ENCODE data around the gene ROCK2.

Gene ROCK2

DNA sequence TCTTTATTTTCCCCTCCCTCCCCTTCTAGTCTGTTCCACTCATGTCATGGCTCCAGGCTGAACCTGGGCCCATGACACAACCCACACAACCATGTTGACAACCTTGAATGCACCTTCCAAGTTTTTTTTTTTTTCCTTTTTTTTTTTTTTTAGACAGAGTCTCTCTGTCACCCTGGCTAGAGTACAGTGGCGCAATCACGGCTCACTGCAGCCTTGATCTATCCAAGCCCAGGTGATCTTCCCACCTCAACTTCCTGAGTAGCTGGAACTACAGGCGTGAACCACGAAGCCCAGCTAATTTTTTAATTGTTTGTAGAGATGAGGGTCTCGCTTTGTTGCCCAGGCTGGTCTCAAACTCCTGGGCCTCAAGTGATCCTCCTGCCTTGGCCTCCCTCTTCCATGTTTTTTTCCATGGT is 21.9 kb upstream of the ROCK2 start:
- DNase-seq, result no peak

DNA sequence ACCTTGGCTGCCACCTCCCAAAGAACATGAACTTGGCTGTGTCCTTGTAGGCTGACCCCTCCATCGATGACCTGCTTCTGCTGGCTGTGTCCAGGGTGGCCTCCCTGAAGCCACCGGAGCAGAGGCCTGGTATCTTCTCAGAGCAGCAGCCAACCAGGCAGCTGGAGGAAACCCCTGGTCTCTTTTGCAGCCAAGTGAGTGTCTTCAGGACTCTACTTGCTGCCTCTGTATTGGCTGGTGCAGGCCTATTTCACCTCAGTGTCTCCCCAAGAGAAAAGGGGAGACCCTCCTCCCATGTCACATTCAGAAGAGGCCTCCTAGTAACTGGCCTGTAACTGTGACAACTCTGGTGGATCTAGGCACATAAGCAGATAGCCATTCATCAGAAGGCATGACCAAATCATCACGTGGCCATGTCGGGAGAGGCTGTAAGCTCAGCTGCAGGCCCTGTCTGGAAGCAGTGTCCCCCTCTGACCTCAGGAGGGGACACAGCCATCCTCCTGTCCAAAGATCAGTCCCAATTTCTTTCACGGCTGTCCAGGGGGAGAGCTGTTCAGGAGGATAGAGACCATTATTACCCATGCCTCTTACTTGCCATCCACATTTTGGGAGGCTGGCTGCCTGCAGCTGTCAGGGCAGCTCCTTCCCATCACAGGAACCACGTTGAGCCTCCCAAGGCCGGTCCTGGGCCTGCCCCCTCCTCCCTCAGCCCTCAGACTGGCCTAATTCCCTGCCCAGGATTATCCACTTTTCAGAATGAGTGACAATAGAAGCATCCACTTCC is 20.9 kb upstream of the ROCK2 start:
- no peak for DNase-seq

DNA sequence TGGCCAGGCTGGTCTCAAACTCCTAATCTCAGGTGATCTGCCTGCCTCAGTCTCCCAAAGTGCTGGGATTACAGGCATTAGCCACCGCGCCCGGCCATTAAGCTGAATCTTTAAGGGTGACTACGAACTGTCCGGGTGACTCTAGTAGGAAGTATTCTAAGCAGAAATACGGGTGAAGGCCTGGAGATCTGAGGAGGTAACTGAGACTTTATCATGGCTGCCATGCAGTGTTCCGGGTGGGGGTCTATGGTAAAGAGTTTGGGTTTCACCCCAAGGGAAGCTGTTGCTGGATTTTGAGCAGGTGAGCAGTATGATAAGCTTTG is 20.1 kb upstream of the ROCK2 start:
- DNase-seq, result no peak

DNA sequence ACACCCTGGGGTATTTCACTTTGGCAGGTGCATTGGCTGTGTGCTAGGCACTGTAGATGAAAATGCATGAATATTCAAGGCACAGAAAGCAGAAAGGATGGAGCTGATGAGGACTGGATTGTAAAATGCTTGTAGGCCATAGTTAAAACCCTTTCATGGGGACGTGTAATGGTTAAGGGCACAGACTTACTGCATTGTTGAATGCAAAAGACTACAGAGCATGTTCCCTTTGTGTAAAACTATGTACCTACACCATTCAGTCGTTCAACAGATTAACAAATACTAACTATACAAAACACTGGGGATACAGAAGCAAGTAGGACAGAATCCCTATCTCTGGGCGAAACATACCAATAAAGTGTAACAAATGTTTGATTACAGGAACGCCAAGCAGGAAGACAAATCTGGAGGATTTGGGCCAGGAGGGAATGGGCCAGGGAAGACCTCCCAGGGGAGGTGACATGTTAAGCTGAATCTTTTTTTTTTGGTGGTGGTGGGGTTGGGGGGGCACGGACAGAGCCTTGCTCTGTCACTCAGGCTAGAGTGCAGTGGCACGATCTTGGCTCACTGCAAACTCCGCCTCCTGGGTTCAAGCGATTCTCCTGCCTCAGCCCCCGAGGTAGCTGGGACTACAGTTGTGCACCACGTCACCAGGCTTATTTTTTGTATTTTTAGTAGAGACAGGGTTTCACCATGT is 19.6 kb upstream of the ROCK2 start:
- DNase-seq, result no peak

DNA sequence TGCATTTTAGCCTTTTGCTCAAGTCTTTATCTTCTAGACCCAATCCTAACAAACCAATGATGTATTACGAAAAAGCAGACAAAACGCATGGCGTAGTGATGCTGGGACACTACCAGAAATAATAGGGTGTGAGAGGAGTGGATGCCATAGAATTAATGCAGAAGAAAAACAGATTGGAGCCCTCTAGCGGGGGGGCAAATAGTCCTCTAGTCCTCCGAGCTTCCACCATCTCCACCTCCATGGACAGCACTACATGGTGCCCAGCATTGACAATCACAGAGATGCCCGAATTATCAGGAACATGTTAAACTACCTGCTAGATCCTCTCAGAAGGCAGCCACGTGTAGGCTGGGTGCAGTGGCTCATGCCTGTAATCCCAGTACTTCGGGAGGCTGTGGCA is 15.4 kb upstream of the ROCK2 start:
- no peak for DNase-seq

DNA sequence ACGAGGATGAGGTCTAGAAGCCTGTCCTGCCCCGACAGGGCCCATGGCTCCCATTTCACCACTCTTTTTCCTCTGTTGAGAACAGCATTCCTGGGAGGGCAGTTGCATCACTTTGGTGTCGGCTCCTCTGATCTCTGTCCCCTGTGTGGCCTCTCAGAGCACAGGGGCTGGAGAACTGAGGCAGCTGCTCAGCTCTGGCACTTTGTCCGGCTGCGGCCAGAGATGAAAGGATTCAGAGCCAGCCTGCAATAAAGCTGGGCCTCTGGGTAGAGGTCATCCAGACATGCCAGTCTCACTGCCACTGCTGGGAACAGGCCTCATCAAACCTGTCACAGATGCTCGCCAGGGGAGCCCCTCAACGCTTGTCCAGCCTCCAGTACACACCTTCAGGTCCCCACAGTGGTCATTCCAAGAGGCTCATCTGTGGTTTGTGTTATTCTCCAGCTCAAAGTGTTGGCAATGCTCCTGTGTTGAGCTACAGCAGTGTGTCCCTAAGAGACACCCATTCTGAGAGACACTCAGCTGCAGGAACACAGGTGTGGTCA is 13.1 kb upstream of the ROCK2 start:
- no peak for DNase-seq

DNA sequence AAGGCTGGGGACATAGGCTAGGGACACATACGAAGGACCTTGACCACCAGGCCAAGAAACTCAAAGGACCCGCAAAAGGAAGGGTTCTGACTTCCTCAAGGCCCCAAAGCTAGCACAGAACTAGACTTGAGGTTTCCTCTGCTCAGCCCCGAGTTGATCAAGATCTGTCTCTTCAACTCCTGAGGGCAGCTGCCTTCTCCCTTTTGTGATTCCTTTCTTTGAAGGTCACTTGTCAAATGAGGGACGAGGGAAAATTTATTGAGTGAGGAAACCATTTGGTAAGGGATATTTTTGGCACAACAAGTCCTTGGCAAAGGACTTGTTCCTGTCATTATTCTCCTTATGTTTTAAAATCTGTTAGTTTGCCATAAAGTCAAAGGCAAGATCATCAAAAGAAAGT is 12.3 kb upstream of the ROCK2 start:
- DNase-seq, result no peak

DNA sequence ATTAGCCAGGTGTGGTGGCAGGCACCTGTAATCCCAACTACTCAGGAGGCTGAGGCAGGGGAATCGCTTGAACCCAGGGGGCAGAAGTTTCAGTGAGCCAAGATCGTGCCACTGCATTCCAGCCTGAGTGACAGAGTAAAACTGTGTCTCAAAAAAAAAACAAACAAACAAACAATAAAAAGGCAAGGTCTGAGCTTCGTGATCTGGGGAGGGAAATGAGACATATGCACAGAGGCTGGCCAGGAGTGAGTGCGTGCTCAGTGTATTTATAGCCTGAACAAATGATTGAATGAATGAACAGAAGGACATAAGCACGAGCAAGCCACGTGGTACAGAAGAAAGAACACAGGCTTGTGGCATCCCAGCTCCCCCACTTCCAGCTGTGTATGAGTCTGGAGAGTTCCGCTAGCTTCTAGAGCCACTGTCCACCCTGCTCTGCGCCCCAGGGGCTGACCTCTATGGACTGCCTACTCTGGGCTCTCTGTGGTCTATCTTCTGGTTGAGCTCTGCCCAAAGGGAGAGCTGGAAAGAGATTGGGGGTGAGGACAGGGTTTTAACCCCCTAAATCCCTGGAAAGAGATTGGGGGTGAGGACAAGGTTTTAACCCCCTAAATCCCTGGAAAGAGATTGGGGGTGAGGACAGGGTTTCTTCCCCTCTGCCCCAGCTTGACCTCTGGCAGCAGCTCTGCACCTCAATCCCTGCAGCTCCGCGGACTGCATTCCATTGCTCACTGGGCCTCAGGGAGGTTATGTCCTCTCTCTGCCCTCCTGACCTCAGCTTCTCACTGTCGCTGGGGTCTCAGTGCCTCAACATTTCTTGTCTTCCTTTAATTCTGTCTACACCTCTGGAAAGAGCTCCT is 11.0 kb upstream of the ROCK2 start:
- DNase-seq, result no peak

DNA sequence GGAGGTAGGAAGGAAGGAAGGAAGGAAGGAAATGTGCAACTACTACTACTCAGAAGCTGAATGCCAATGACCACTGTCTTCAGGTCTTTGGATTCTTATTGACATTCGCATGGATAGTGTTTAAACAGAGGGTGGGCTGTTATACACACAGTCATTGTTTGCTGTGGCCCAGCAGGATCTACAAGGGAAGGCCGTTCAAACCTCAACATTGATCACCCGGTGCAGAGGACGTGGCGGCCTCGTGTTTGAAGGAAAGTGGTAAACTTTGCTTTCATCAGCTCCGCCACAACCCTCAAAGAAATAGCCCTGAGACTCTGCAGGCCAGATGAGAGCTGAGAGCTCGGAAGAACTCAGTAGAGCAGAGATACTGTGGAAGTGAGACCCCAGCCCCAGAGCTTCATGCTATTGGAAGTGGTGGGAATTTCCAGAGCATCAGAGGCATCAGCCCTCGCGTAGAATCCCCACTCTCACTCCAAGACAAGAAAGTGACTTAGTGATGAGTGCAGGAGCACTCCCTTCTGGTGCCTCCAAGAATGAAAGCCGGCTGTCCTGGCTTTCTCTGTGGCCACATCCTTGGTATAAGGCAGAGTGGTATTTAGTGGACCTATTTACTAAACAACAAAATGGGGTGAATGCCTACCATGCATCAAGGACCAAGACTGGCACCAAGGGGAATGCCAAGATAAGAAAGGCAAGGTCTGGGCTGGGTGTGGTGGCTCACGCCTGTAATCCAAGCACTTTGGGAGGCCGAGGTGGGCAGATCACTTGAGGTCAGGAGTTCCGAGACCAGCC is 10.1 kb upstream of the ROCK2 start:
- no peak for DNase-seq

DNA sequence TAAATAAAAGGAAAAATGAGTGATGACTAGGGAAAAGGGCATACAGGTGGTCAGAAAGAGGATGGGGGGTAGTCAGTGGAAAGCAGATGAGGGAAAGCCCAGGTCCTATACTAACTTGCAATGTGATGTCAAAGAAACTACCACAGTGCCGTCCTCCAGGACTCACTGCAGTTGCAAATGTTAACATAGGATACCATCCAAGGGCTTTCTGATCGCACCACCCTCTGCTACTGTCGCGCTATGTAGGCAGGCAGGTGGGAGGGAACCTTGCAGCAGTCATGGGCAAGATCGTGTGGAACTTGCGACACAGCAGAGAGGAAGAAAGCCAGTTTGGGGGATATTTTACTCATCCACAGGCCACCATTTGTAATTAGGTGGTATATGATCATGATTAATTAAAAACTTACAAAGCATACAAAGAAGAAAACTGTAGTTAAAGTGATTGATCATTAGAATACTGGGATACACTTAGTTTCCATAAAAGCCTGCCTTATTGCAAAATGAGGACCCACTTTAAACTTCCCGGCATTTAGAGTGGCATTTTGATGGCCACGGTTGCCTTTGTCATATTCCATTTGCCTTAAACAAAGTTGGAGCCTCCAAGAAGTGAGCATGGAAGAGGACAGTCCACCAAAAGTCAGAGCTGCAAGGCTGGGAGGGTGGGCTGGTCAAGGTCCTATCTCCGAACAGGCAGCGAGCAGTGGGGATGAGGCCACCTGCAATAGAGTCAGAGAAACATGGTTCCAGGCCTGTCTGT is 8.5 kb upstream of the ROCK2 start:
- DNase-seq, result no peak

DNA sequence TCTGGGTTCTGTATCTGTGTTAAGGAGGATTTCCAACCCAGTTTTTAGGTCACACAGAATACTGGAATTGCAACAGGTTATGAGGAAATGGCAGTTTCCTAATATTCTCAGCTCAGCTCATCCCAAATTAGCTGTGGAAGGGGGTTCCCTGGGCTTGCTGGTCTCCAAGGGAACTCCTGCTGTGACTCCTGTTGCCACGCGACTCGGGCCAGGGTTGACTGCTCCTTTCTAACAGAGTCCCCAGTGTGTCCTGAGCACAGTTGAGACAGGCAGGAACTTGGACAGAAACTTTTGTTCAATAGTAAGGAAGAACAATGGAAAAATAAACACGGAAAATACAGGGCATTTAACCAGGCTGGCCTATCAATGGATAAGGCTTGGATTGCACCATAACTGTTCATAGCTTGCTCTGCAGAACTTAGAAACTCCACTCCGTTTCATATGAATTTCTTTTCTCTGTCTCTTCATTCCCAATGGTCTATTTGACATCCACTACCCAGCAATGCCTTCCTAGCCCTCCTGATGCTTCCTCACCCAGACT is 3.8 kb upstream of the ROCK2 start:
- no peak for DNase-seq

DNA sequence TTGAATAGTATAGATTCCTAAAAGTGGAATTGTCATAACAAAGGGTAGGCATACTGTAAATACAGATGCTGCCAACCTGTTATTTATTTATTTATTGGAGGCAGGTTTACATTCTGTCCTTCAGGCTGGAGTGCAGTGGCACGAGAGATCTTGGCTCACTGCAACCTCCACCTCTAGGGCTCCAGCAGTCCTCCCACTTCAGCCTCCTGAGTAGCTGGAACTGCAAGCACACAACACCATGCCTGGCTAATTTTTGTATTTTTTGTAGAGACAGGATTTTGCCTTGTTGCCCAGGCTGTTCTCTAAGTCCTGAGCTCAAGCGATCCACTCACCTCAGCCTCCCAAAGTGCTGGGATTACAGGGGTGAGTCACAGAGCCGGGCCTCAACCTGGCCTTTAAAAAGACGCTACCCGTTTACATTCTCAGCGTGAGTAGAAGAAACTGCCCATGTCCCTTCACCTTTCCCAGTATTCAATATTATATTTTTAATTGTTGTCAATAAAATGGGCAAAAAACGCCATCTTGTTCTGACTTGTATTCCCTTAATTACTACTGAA is 3.0 kb upstream of the ROCK2 start:
- no peak for DNase-seq

DNA sequence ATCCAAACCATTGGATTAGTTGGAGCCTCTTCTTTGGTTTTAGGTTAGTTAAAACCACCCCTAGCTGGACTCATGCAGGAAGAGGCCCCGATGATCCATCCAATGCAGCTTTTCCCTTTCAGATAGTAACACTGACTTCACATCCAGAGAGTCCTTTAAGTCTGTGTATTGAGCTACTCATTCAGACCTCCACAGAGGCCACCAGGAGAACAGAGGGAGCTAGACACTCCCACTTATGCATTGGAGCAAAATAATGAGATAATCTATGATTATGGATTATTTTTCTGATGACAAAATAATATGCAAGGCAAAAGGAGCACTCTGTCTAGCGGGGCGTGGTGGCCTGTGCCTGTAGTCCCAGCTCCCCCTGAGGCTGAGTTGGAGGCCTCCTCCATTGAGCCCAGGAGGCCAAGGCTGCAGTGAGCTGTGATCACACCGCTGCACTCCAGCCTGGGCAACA is 1.6 kb upstream of the ROCK2 start:
- DNase-seq, result no peak

DNA sequence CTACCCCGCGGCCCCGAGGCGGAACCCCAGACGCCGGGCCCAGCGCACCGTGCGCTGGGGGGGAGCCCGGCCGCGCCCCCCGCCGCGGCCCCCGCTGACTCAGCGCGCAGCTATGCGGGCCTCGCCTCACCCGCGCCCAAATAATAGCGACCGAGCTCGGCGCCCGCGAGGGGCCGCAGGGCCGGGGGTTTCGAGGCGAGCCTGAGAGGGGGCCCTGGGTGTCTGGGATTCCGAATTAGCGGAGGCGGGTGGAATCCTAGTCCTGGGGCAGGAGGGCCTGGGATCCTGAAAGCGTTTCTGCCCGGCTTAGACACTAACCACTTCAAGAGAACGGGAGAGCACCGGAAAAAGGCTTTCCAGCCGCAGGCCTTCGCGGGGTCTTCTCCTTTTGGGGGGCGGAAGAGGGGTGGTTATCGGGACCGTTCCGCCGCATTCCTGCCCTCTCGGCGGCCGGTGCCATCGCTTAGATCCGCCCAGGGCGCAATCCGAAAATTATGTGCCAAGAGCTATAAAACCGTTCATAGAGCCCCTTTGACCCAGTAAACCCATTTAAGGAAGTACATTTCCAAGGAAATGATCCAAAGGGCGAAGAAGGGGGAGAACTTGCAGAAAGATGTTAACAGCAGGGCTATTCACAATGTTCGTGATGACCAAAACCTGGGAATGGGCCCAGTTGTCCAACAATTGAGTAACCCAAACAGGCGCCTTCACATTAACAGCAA is 681 bp upstream of the ROCK2 start:
- DNase-seq, result peak in 1 of 4 experiments; percentile 37

DNA sequence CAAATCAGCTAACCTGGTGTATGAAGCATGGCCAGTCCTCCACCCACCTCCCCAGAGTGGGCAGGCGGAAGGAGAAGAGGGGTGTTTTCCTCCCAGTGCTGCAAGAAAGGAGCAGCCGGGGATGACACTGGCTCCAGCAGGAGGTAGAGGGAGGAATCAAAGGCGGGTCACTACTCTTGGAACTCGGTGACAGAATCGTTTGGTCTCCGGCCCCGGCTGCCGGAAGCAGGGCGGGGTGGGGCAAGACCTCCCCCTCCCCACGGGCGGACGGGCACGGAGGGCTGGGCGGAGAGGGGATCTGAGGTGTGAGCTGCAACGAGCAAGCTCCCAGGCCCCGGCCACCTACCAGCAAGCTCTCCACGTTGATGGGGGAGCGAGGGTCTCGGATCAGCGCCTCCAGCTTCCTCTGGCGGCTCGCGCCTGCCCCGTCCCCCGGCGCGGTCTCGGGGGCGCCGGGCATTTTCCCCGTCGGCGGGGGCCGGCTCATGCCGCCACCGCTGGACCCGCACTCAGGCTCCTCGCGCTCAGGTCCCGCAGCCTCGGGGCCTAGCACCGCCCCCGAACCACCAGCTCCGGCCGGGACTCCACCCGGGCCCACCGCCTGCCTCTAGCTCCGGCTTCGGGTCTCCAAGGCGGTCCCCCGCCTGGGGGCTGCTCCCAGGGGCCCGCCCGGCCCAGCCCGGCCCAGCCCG is 640 bp downstream of the ROCK2 start:
- peak in 2 of 4 experiments; percentile 18 to 25 for DNase-seq

DNA sequence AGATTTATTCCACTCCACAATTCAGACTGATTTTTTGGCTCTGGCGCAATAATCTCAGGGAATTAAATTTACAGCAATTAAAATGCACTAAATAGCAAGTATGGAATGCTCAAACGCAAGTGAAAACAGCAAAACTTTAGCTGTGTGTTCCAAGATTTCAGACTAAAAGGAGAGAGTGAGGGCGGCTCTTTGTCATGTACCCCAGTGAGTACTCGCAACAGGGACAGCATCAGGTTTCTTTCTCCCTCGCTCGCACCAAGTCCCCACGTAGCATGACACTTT is 1.1 kb downstream of the ROCK2 start:
- DNase-seq, result no peak

DNA sequence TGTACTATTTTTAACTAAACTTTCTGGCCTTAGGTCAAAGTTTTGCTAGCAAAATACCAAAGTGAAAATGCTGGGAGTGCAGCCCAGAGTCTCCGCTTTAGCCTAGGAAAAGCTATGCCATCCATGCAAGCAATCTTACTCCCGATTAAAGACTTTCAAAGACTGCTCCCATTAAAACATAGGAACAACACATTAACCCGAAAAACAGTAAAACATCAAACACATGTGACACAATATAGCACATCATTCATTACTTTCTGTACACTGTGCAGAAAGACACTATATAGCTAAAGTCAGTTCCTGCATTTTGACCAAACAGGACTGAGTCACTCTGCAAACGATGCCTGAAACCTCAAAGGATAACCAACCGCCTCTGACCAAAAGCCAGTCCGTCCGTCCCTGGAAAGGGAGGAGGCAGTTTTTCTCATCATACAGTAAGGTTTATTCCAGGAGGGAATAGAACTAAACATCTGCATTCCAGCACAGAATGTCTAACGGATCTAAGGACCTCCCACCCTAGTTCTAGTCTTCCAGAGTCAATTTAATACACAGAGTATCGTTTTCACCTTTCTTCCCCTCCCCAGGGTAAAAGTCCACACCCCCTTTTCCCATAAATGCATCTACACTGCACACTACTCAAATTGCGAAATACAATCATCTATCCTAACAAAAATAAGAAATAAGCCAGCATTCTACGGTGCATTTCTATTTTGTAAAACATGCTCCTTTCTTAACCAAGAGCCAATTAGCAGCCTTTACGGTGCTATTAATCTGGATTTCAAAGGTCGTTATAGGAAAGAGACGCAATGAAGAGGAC is 1.7 kb downstream of the ROCK2 start:
- DNase-seq, result no peak

DNA sequence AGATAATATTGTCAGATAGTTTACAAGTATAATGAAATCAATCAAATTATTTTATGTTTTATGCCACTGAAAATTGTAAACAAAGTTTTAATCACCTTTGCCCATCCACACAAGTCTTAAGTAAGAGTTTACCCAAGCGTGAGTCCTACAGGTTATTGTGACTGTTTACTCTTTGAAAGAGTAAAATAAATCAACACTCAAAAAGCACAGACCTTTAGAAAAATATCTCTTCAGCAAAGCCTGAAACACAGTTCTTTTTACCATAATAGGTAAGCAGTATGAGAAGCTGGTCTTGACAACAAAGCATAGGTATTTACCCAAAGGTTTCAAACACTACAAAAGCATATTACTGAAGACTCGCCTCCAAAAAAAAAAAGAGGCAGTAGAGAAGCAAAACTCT is 3.7 kb downstream of the ROCK2 start:
- DNase-seq, result no peak

DNA sequence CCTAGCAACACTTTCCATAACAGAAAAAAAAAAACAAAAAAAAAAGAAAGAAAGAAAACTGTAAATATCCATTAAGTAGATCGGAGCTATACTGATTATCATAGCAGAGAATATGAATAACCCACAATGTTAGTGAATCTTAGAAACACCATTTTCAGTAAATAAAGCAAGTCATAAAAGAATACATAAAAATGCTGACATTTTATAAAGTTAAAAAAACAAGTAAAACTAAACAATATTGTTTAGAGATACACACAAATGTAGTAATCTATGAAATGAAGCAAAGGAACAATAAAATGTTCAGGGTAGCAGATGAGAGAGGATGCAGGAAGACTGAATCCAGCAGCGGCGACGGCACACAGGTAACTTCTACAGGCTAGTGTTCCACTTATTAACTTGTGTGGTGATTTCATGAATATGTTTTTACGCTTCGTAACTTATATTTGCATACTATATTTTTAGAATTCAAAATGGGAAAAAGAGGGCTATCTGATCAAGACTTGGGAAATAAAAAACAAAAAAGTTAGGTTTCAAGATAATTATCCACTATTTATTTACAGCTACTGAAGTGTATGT is 4.8 kb downstream of the ROCK2 start:
- no peak for DNase-seq
